WTC11 (cell line): Measurements from ENCODE around the gene ARHGAP8.

ENCODE experiments used
- CTCF ChIP-seq: fragments of 200-600 bp; IDR thresholded peaks from 2 replicates; pipeline ENCODE4 v1.8.0; 2022; ENCODE audit warnings: antibody characterized with exemption
- NR2C2 ChIP-seq: sonication (generic); formaldehyde crosslinking; IDR thresholded peaks from 2 replicates; pipeline ENCODE4 v1.8.0; 2022; ENCODE audit warnings: mild to moderate bottlenecking, missing genetic modification reagents

GRCh38 chr22:44721213-44721612 is 31.2 kb upstream of the ARHGAP8 start:
- TF ChIP-seq NR2C2 (CRISPR knock-in tag) (no peak), CTCF (no peak)
